OCI-LY1 (cell line): ENCODE data around the gene CERS6.

Experiments used
- CTCF ChIP-seq: fragments of 200-600 bp; sonication (generic), shearing (Covaris generic); IDR thresholded peaks from 2 replicates; pipeline ENCODE4 v1.5.1; 2017; ENCODE audit warnings: mild to moderate bottlenecking, antibody characterized with exemption, low read length, moderate library complexity, mixed read lengths
- EZH2 ChIP-seq: fragments of 200-600 bp; sonication (generic), shearing (Covaris generic); IDR thresholded peaks from 2 replicates; pipeline ENCODE4 v1.8.0; 2017; ENCODE audit warnings: borderline replicate concordance, mixed run types, mild to moderate bottlenecking, antibody characterized with exemption, low read length, moderate library complexity, mixed read lengths

- TF ChIP-seq CTCF (no peak), EZH2 (no peak)
These were observed 71.9 kb downstream of the CERS6 start for GRCh38 chr2:168528016-168528415.
